Cardiac septum (tissue), 1 donor: ENCODE results near the gene NPEPPS. TPM values are rescaled to one million over a fixed set of nuclear protein-coding genes. Genes with fewer than 3 reads are reported as not detected.
A peak's percentile ranks its signal among the peaks of the same experiment; 100 is the strongest.

Source experiments
- DNase-seq: peaks from one replicate; pipeline ENCODE4 v3.0.0-alpha.2; 2020; ENCODE audit warnings: low spot score
- intact Hi-C: fragments of 100-400 bp; cut with DNase I; formaldehyde crosslinking; loops from one replicate; pipeline ENCODE4 v1.14.0; 2022
- total RNA-seq: library from RNA; stranded (reverse); fragmentation: NEBNext Ultra II Directional; extraction: Animal tissue kit (Norgen Biotek cat#: 25700); gene quantifications from one replicate; pipeline ENCODE4 v1.2.1, GENCODE V29; 2021
- donor health status: DM: no; HTN: no; CAD: no.

Gene NPEPPS
- total RNA-seq, 1 donor from 2014 or later = 73.1 TPM

DNA sequence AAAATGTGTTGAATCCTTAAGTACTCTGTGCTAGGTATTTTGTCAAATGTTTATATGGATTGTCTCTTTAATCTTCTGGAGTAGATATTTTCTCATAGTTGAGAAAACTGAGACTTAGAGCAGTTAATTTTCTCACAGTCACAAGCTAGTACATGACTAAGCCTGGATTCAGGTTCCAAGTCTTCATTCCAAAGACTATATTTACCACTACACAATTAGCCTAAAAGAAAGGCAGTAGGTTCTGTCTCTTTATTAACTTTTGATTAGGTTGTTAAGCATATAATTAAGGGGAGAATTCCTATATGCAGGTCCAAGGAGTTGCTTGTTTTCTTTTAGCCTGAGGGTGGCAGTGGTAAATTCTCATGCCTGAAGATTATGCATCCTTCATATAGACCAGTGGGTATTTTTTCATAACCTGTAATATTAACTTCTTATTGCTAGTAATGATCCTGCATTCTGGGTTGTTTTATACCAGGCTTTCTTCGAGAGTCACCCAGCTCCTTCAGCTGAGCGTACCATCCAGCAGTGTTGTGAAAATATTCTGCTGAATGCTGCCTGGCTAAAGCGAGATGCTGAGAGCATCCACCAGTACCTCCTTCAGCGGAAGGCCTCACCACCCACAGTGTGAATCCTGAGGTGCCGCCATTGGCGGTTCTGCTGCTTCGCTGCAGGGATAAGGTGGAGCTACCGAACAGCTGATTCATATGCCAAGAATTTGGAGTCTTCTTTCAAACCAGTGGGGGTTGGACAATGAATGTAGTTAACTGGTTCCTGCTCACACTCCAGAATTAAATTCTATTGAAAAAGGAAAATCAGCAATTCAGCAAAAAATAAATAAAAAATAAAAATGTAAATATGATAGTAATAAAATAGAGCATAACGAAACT lies 90.6 kb downstream of the NPEPPS start:
- intact Hi-C loops = no loop called here
- DNase-seq = peak; percentile 76

DNA sequence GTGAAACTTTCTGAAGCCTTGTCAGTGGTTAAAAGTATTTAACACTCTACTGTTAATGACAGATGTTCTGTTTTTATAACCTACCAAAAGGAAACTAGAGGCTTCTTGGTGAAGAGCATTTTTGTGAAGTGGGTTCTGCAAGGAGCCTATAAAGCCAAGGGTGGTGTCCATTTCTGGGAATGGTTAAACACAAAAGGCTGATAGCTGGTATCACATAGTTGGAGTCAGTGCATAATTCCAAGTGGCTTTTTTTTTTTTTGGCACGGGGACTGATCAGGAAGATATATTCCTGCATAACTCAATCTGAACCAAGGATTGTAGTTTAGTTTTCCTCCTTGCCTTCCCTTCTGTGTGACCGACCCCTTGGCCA lies 91.3 kb downstream of the NPEPPS start:
- intact Hi-C loops = no loop called here
- DNase-seq = no peak

DNA sequence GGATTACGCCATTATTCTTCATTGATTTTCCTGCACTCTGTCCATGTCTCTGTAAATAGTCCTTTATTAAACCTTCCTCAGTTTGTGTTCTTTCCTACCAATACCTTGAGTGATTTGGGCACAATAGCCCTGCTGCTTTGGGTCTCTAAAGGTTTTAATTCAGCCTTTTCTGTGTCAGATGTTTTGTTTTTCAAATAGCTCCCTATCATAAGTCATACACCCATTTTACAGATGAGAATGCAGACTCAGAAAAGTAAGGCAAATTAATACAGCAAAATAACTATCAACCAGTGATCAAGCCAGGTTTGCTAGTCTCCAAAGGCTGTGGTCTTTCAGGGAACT lies 93.8 kb downstream of the NPEPPS start:
- intact Hi-C loops = no loop called here
- DNase-seq = no peak

DNA sequence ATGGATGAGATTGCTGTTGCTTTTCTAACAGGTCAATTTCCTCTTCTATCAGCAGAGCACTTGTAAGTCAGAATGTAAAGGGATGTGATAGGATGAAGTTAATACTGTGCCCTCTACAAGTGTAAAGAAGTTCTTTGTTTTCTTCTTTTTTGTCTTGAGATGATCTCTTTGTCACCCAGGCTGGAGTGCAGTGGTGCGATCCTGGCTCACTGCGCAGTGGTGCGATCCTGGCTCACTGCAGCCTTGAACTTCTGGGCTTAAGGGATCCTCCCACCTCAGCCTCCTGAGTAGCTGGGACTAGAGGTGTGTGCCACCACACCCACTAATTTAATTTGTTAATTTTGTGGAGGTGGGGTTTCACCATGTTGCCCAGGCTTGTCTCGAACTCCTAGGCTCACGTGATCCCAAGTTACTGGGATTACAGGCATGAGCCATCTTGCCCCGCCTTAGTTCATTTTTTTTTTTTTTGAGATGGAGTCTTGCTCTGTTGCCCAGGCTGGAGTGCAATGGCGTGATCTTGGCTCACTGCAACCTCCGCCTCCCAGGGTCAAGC lies 97.2 kb downstream of the NPEPPS start:
- no peak for DNase-seq
- intact Hi-C loops = no loop called here

DNA sequence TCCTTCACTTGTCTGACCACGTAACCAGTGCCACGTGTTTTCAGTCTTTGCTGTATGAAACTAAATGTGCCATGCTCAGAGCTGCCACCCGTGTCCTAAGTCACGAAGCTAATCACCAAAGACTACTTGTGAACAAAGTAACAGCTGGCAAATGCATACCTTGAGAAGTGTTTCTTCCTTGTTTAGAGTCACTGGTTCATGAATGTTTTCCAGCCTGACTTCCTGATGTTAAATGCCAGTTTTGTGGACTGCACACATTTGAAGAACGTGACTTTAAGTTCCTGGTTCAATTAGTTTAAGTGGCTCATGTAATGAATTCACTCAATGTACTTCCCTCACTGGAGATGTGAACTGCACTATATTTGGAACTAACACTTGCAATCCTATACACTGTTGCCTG lies 98.9 kb downstream of the NPEPPS start:
- intact Hi-C loops = no loop called here
- DNase-seq = no peak

DNA sequence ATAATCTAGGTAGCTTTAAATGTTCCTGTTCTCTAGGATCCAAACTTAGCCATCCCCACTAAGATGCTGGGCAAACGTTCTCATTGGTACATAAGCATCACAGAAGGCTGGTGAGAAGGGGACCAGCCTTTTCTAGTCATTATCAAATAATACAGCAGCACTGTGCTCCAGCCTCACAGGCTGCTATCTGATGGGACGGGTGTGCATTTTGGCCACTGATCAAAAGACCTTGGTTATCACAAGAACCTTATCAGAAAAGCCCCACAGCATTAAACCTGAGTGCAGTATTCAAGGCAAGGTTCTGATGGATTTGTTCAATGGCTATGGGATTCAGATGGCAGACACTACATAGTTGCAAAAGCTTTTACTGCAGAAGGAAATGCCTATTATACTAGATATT lies 99.7 kb downstream of the NPEPPS start:
- intact Hi-C loops = no loop called here
- no peak for DNase-seq

DNA sequence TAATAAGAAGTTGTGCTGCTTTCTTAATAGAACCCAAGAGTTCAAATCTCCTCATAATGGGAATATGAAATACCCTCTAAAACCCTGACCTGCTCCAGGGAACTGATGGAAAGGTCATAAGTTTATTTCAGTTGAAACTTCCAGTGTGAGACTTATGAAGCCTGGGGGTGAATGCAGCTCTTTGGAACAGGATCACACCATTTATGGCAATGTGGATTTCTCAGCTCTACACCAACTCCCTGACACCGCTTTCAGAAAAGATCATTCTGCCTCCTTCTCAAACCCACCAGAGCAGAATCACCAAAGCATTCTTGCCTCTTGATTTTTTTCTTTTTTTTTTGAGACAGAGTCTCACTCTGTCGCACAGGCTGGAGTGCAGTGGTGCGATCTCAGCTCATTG lies 102.1 kb downstream of the NPEPPS start:
- intact Hi-C loops = no loop called here
- DNase-seq = no peak

DNA sequence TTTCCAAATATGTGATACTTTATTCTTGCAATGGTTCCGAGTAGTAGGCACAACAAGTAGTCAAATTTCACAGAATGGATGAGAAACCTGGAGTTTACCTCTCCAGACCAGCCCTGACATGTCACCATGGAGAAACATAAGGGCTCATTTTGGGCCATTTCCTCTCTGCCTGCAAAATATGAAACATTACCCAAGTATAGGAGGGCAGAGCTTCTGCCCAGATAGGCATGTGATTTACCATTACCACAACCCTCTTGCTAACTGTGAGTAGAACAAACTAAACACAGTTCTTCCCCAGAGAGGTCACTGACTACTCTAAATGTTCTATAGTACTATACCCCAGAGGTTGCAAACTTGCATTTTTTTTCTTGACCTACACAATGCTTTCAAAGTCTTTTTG lies 103.1 kb downstream of the NPEPPS start:
- DNase-seq = no peak
- intact Hi-C loops = no loop called here

DNA sequence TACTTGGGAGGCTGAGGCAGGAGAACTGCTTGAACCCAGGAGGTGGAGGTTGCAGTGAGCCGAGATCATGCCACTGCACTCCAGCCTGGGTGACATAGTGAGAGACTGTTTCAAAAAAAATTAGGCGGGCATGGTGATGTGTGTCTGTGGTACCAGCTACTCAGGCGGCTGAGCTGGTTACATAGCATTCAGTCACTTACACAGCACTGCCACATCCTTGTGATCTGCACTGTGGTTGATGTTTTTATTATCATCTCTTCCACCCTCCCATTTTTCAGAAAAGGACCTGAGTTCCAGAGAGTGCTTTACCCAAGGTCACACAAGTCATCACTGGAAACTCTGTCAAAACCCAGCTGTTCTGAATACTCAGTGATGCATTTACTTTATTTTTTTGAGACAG lies 104.0 kb downstream of the NPEPPS start:
- intact Hi-C loops = no loop called here
- no peak for DNase-seq

DNA sequence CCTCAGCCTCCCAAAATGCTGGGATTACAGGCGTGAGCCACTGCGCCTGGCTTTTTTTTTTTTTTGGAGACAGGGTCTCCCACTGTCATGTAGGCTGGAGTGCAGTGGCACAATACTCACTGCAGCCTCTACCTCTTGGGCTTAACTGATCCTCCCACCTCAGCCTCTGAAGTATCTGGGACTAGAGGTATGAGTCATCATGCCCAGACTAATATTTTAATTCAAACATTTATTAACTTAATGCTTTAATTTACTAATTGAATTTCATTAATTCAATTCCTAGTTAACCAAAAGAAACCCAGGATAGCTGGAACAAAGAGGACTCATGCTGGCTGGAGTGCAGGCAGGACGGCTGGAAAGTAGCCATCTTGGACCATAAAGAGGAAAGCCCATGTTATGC lies 104.8 kb downstream of the NPEPPS start:
- intact Hi-C loops = no loop called here

DNA sequence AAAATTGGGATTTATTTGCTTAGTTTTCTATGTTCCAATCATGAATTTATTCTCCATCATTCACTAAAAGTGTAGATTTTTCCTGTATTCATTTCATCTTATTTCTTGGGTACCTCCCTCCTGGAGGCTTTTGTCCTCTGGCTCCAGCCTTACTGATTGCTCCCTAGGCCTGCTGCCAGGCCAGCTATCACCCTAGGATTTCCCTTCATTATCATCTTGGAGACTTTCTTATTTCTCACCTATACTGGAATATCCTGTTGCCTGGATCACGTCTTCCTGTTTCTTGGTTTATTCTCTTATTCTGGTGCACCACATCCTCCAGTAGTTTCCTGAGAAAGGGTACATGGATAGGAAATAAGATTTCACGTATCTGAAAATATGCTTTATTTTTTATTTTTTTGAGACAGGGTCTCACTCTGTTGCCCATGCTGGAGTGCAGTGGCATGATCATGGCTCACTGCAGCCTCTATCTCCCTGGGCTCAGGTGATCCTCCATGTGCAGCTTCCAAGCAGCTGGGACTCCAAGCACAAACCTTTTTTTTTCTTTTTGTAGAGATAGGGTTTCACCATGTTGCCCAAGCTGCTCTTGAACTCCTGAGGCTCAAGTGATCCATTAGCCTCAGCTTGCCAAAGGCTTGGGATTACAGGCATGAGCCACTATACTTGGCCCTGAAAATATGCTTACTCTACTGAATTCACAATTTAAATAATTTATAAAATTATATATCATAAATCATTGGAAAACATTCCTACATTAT lies 105.5 kb downstream of the NPEPPS start:
- intact Hi-C loops = no loop called here
- DNase-seq = no peak

More for the DNA sequence above, 104.8 kb downstream of the NPEPPS start:
- DNase-seq = no peak

DNA sequence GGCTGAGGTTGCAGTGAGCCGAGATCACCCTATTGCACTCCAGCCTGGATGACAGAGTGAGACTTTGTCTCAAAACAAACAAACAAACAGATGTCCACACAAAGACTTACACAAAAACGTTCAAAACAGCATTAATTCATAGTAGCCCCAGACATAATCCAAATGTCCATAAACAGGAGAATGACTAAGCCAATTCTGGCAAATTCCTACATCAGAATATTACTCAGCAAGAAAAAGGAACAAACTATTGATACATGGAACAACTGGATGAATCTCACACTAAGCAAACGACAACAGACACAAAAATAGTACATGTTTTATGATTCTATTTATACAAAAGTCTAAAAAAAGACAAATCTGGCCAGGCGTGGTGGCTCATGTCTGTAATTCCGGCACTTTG lies 108.0 kb downstream of the NPEPPS start:
- no peak for DNase-seq
- intact Hi-C loops = no loop called here

DNA sequence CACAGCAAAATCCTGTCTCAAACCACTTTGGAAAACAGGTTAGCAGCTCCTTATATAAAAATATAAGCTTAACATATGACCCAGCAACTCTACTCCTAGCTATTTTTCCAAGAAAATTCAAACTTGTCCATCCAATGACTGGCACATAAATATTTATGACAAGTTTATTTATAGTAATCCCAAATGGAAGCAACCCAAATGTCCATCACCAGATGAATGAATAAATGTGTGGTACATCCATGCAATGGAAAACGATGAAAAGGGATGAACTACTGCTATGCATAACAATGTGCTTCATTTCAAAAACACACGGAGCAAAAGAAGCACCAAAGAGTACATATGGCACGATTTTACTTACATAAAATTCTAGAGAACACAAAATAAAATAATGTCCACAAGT lies 109.2 kb downstream of the NPEPPS start:
- no peak for DNase-seq
- intact Hi-C loops = no loop called here

DNA sequence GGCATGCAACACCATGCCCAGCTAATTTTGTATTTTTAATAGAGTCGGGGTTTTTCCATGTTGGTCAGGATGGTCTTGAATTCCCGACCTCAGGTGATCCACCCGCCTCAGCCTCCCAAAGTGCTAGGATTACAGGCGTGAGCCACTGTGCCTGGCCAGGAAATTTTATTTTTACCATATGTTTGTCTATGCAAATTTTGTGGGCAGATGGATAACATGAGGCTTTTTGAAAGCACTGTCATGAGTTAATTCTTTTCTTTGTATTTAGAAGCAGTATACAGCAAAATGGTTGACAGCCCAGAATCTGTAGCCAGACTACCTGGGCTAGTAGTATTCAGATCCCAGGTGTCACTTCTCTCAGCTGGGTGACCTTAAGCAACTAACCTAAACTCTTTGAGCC lies 110.3 kb downstream of the NPEPPS start:
- DNase-seq = no peak
- intact Hi-C loops = no loop called here

DNA sequence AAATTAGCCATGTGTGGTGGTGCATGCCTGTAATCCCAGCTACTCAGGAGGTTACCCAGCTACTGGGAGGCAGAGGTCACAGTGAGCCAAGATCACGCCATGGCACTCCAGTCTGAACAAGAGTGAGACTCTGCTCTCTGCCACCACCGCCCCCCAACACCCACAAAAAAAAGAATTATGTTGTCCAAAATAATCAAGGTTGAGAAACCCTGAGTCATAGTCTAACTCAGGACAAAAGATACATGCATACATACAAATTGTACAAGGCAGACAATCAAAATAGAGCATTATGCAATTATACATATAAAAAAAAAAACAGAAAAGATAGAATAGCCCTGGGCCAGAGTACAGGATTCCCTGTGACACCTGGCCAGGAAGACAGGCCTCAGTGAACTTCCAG lies 112.2 kb downstream of the NPEPPS start:
- intact Hi-C loops = no loop called here
- no peak for DNase-seq

DNA sequence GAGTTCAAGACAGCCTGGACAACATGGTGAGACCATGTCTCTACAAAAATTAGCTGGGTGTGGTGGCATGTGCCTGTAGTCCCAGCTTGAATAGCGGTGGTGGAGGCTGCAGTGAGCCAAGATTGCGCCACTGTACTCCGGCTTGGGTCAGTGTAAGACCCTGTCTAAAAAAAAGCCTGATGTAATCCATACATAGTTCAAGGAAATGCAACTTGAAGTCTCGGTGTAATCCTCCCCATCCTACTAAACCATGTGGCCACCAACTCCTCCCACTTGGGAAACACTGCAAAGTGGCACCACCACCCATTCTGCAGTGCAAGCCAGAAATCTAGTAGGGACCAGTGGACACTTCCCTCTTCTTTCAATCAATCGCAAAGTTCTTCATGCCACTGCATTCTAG lies 113.4 kb downstream of the NPEPPS start:
- intact Hi-C loops = no loop called here
- DNase-seq = no peak

DNA sequence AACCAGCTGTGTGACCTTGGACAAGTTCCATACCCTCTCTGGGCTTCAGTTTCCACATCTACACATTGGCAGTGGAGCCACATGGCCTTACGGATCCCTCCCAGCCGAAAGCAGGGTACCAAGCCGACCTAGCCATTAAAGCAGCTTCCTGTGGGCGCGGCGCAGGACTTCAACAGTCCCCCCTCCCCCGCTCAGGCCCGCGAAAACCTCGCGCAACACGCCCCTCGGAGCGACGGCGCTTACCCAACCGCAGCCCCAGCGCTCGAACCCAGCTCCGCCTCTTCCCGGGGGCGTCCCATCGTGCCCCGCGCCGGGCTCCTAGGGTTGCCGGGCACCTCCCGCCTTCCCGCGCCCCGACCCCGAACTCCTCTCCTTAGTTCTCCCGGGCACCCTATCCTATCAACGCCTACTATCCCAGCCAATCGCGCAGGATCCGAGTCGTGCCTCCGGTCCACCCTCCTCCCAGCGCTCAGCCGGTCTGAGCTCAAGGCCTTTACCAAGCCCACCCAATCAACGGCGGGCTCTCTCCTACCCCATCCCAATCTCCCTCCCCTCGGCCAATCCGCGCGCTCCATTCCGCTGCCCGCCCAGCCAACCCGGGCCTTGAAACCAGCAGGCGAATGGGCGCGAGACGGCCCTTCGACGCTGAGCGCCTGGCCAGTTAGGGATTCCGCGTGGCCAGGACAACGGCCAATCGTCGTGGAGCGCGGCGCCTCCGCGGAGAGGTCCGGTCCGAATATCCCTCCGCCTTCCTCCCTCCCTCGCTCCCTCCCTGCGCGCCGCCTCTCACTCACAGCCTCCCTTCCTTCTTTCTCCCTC lies 118.5 kb downstream of the NPEPPS start, which contains the start of gene KPNB1:
Gene KPNB1, plus strand, starts transcription at position 767 of the 819 bp plus-strand sequence. CDS start 326 bp downstream, outside the sequence.
- intact Hi-C loops = no loop called here
- DNase-seq = peak; percentile 100

DNA sequence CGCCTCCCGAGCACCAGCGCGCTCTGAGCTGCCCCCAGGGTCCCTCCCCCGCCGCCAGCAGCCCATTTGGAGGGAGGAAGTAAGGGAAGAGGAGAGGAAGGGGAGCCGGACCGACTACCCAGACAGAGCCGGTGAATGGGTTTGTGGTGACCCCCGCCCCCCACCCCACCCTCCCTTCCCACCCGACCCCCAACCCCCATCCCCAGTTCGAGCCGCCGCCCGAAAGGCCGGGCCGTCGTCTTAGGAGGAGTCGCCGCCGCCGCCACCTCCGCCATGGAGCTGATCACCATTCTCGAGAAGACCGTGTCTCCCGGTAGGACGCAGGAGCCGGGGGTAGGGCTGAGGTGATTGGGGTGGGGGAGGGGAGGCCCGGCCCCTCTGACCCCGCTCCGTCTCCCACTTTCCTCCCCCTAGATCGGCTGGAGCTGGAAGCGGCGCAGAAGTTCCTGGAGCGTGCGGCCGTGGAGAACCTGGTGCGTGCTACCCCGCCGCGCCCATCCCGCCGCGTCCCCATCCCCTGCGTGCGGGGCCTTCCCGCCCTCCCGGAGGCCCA lies 119.1 kb downstream of the NPEPPS start:
- DNase-seq = no peak
- intact Hi-C loops = loop anchor here (5.0 kb wide), 1 partner anchor 42 kb away; the partner anchor contains the start of gene TBKBP1
